Left lung (tissue), 14 donors: ENCODE measurements around the gene P2RY2. TPM values are rescaled to one million over a fixed set of nuclear protein-coding genes. Genes with fewer than 3 reads are reported as not detected.

Experiments
- ATAC-seq: fragments of 200-7000 bp; cut with Tn5 transposase; one replicate; pipeline ENCODE4 v1.9.1; 2020; ENCODE audit warnings: moderate library complexity
- DNase-seq, 4 donors: peaks; one replicate each; pipeline ENCODE4 v3.0.0-alpha.2; 2013 to 2020
- H3K27ac ChIP-seq, 2 donors: fragments of 200-600 bp; sonication (generic) in 1 of 2; one replicate each; pipeline versions ENCODE4 v1.5.0 to v1.8.0; 2020 to 2021
- H3K27me3 ChIP-seq, 2 donors: fragments of 200-600 bp; sonication (generic) in 1 of 2; one replicate each; pipeline versions ENCODE4 v1.5.0 to v1.8.0; 2020 to 2021
- H3K36me3 ChIP-seq, 2 donors: fragments of 200-600 bp; sonication (generic) in 1 of 2; one replicate each; pipeline versions ENCODE4 v1.5.0 to v1.8.0; 2020 to 2021
- H3K4me1 ChIP-seq, 2 donors: fragments of 200-600 bp; one replicate each; pipeline ENCODE4 v1.8.0; 2021
- H3K4me3 ChIP-seq, 2 donors: fragments of 200-600 bp; sonication (generic) in 1 of 2; one replicate each; pipeline versions ENCODE4 v1.5.0 to v1.8.0; 2020 to 2021; ENCODE audit warnings: mild to moderate bottlenecking in 1 of 2
- H3K9me3 ChIP-seq, 2 donors: fragments of 200-600 bp; sonication (generic) in 1 of 2; one replicate each; pipeline versions ENCODE4 v1.5.0 to v1.8.0; 2020 to 2021
- CTCF ChIP-seq, 2 donors: fragments of 200-600 bp; sonication (generic) in 1 of 2; IDR thresholded peaks; one replicate each; pipeline versions ENCODE4 v1.5.0 to v1.8.0; 2021; ENCODE audit warnings: antibody characterized with exemption in 2 of 2
- intact Hi-C, 2 donors: fragments of 100-400 bp; cut with DNase I; formaldehyde crosslinking; loops; one replicate each; pipeline versions ENCODE4 v1.11.2 to v1.14.2; 2022
- long read RNA-seq, 12 donors: library from polyadenylated mRNA in 2 of 12; unstranded in 2 of 12; transcript quantifications; one replicate each; pipeline ENCODE4 v2.0.0 and lab custom pipeline, GENCODE V29; 2019 to 2026
- polyA plus RNA-seq, 6 donors: library from polyadenylated mRNA; unstranded; fragments of 120-200 nt; gene quantifications; one replicate each; pipeline ENCODE4 v1.2.1, GENCODE V29; 2013; ENCODE audit not compliant: insufficient read length in 6 of 6
- total RNA-seq, 2 donors: library from RNA; stranded (reverse); fragmentation: NEBNext Ultra II Directional; extraction: Animal tissue kit (Norgen Biotek cat#: 25700); gene quantifications; one replicate each; pipeline ENCODE4 v1.2.1, GENCODE V29; 2021
- donor health status: DM: no; HTN: yes; CAD: no.
- donor health status: DM: no; HTN: no; CAD: no.

The P2RY2 gene
- total RNA-seq: 10 to 100 TPM in 1 of 2 donors, 1 to 10 TPM in 1; 9.3 to 10.3 TPM
- polyA plus RNA-seq: 1 to 10 TPM in 5 of 6 donors, under 1 TPM in 1; 0.83 to 1.5 (median 1.2) TPM
- long read RNA-seq, donor 1: 0 reads
- long read RNA-seq, donor 2: 0 reads
- long read RNA-seq, donor 3: 0 reads
- long read RNA-seq, donor 4, transcript P2RY2-203 (3 exons, 2,107 nt): major isoform, 5 of 7 reads
- long read RNA-seq, donor 4, partial matches to known transcripts: 0 of 7 reads
- long read RNA-seq, donor 4, other reads (novel, unspliced or antisense): 0 of 7 reads
- long read RNA-seq, donor 5: 0 reads
- long read RNA-seq, donor 6: 0 reads
- long read RNA-seq, donor 7: 0 reads
- long read RNA-seq, donor 8: 0 reads
- long read RNA-seq, donor 9: 0 reads
- long read RNA-seq, donor 10, partial matches to known transcripts: 0 of 1 reads
- long read RNA-seq, donor 10, other reads (novel, unspliced or antisense): 1 of 1 reads
- long read RNA-seq, donor 11: 0 reads
- long read RNA-seq, donor 12, partial matches to known transcripts: 0 of 1 reads
- long read RNA-seq, donor 12, other reads (novel, unspliced or antisense): 0 of 1 reads

GRCh38 chr11:73218106-73218829, at the start of gene P2RY2:
Gene P2RY2 (plus strand): TSS chr11:73218281. CDS start chr11:73234160, 15,879 bp downstream.
- H3K4me3 ChIP-seq: peak within 1 kb of the TSS; percentile 38 to 53
- H3K9me3 ChIP-seq: no peaks in the 10 kb centered on the region
- TF ChIP-seq CTCF (IDR thresholded peaks at IDR 0.05): peak; percentile 45 to 51
- ATAC-seq (peak; percentile 95), DNase-seq (peak in 3 of 4 donors; percentile 63 to 99 (median 89))
- intact Hi-C loops: no loop called here
- no peaks in the 10 kb centered on the region for H3K36me3 ChIP-seq
- peaks cover 0 to 15% of the 10 kb centered on the region in 2 donors for H3K27me3 ChIP-seq
- peak within 1 kb of the TSS; percentile 55 to 83 for H3K27ac ChIP-seq
- peaks cover 0 to 74% of the 10 kb centered on the region in 2 donors for H3K4me1 ChIP-seq

DNA sequence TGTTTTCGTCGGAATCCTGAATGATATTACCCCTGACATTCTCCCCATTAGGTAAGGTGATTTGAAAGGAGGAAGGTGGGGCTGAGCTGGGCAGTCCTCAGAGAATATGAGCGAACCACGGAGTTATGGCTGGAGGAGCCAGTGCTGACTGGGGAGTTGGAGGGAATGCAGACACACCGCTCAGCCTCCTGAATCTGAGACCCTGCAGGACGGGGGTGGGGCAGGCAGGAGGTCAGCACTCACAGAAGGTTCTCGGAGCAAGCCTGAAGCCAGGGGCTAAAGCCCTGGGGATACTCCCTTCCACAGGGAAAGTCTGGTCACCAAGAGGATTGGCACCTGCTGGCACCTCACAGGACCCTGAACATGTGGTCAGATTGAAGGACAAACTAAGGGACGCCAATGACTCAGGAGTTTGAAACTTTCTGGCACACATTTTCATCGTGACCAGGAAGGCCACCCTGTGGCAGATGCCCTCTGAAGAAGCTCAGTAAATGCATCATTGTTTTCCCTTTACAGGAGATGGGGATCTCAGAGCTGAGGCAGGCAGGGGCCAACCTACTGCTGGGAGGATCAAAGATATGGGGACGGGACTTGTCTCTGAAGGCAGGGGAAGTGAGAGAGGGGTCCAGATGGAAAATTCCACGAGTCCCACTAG, 49.0 kb upstream of the P2RY2 start:
- intact Hi-C loops: no loop called here
- Histone ChIP-seq H3K4me1 (peaks cover 0 to 11% of the 10 kb centered on the region in 2 donors), H3K36me3 (no peaks in the 10 kb centered on the region), H3K27ac (no peak overlapping the region), H3K4me3 (no peak overlapping the region), H3K9me3 (no peaks in the 10 kb centered on the region), H3K27me3 (no peaks in the 10 kb centered on the region)
- ATAC-seq (no peak), DNase-seq (no peak)
- no peak for TF ChIP-seq CTCF (IDR thresholded peaks at IDR 0.05)

- DNase-seq (peak in 1 of 4 donors; percentile 24), ATAC-seq (peak; percentile 78)
- no peak for TF ChIP-seq CTCF (IDR thresholded peaks at IDR 0.05)
- Histone ChIP-seq H3K27me3 (no peaks in the 10 kb centered on the region), H3K4me3 (no peak overlapping the region), H3K27ac (no peak overlapping the region), H3K4me1 (peaks cover 0 to 11% of the 10 kb centered on the region in 2 donors), H3K36me3 (no peaks in the 10 kb centered on the region), H3K9me3 (no peaks in the 10 kb centered on the region)
- intact Hi-C loops: loop anchor here (10.0 kb wide), 2 partner anchors 245 to 335 kb away; no protein-coding TSS in a partner anchor
Measured at GRCh38 chr11:73170140-73170539, 47.9 kb upstream of the P2RY2 start.

DNA sequence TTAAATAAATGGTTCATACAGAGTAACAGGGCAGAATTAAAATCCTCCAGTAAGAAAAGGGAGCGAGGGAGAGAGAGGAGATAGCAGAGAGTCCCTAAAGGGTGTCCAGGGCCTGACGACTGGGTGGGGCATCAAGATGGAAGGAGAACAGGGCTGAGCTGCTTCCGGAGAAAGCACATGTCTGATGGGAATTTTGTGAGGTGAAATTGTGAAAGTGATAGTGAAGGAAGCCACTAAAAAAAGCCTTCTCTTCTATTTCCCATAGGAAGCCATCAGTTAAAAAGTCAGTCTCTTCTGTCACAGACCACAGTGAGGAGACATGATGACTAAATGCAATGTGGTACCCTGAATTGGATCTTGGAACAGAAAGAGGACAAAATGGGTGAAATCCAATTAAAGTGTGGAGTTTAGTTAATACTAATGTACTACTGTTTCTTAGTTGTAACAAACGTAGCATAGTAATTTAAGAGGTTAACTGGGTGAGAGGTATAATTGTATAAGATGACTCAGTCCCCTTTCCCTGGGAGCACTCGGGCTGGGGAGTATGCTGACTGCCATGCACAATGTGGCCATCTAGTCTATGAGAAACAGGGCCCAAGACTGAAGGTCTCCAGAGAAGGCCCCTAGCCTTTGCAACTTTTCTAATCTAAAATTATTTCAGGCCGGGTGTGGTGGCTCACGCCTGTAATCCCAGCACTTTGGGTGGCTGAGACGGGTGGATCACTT, 46.5 kb upstream of the P2RY2 start:
- ATAC-seq: no peak
- no peaks in the 10 kb centered on the region for H3K27me3 ChIP-seq
- H3K27ac ChIP-seq: no peak overlapping the region
- no peaks in the 10 kb centered on the region for H3K36me3 ChIP-seq
- no peaks in the 10 kb centered on the region for H3K9me3 ChIP-seq
- peak in 1 of 4 donors; percentile 0 for DNase-seq
- intact Hi-C loops: loop anchor here (10.0 kb wide), 2 partner anchors 247 to 337 kb away; no protein-coding TSS in a partner anchor
- peaks cover 0 to 20% of the 10 kb centered on the region in 2 donors for H3K4me1 ChIP-seq
- no peak for TF ChIP-seq CTCF (IDR thresholded peaks at IDR 0.05)
- no peak overlapping the region for H3K4me3 ChIP-seq
